Stomach (tissue), 9 donors: Measurements from ENCODE around the gene ZNF69. TPM values are rescaled to one million over a fixed set of nuclear protein-coding genes. Genes with fewer than 3 reads are reported as not detected.
"Not testable (repeated sequence)": the region's sequence is repeated elsewhere in the genome, so short reads cannot be mapped to it uniquely, and the experiment has no call there.

Source experiments
- DNase-seq, 2 donors: peaks; one replicate each; pipeline versions ENCODE4 v3.0.0 to v3.0.0-alpha.2; 2013 to 2019
- H3K27ac ChIP-seq, 5 donors: fragments of 200-600 bp in 4 of 5; sonication (generic) in 4 of 5; one replicate each; pipeline ENCODE4 v1.5.1; 2013 to 2019; ENCODE audit warnings: mild to moderate bottlenecking in 1 of 5, moderate library complexity in 1 of 5
- H3K27me3 ChIP-seq, 3 donors: fragments of 200-600 bp; sonication (generic); one replicate each; pipeline ENCODE4 v1.5.1; 2017 to 2019; ENCODE audit warnings: mixed run types in 1 of 3
- H3K36me3 ChIP-seq, 4 donors: fragments of 200-600 bp; sonication (generic); 1 replicate in 3 of 4; 2 replicates in 1 of 4; pipeline ENCODE4 v1.5.1; 2016 to 2019
- H3K4me1 ChIP-seq, 4 donors: fragments of 200-600 bp; sonication (generic); one replicate each; pipeline ENCODE4 v1.5.1; 2016 to 2019
- H3K4me3 ChIP-seq, 4 donors: fragments of 200-600 bp; sonication (generic) in 3 of 4; one replicate each; pipeline ENCODE4 v1.5.1; 2016 to 2019; ENCODE audit warnings: mild to moderate bottlenecking in 1 of 4
- H3K9me3 ChIP-seq, 4 donors: fragments of 200-600 bp; sonication (generic); one replicate each; pipeline ENCODE4 v1.5.1; 2016 to 2019
- CTCF ChIP-seq, 7 experiments: fragments of 450-650 bp in 4 of 7; fragments of 200-600 bp in 3 of 7; sonication (generic) in 3 of 7; IDR thresholded peaks; one replicate each; pipeline ENCODE4 v1.5.1; 2016 to 2019; ENCODE audit warnings: antibody characterized with exemption in 7 of 7, control low read depth in 2 of 7, mild to moderate bottlenecking in 1 of 7
- EP300 ChIP-seq: sonication (generic); formaldehyde crosslinking; IDR thresholded peaks from one replicate; pipeline ENCODE4 v1.6.1; 2017; ENCODE audit warnings: antibody characterized with exemption
- POLR2A ChIP-seq, 4 donors: fragments of 450-650 bp; IDR thresholded peaks; one replicate each; pipeline ENCODE4 v1.6.1; 2016; ENCODE audit warnings: antibody characterized with exemption in 4 of 4, control low read depth in 2 of 4, mild to moderate bottlenecking in 1 of 4, moderate library complexity in 1 of 4
- POLR2AphosphoS5 ChIP-seq, 3 donors: sonication (generic); formaldehyde crosslinking; IDR thresholded peaks; one replicate each; pipeline ENCODE4 v1.6.1; 2016; ENCODE audit warnings: antibody characterized with exemption in 3 of 3
- whole genome bisulfite sequencing, 5 donors: extraction: QIAGEN DNeasy Blood & Tissue Kit in 3 of 5; methylation state at CpG; one replicate each; pipeline versions ENCODE4 v1.1.5 to v1.1.7; 2013 to 2018; 5-methylcytosine and 5-hydroxymethylcytosine counted together
- intact Hi-C: fragments of 100-400 bp; cut with DNase I; formaldehyde crosslinking; loops from one replicate; pipeline ENCODE4 v1.15.1; 2023; ENCODE audit warnings: low total_unique reads
- polyA plus RNA-seq, 3 donors: library from polyadenylated mRNA; stranded (reverse); fragments of 200-250 nt; gene quantifications; one replicate each; pipeline ENCODE4 v1.2.3, GENCODE V29; 2013
- total RNA-seq, 5 donors: library from RNA; depleted of rRNA; stranded (reverse); fragments of >200 nt; gene quantifications; one replicate each; pipeline versions ENCODE4 v1.1.0 to v1.2.3, GENCODE V29; 2014 to 2016
- donor health status: healthy with polysubstance abuse.
- donor health status: Bipolar disorder and iron deficiency.
- donor health status: healthy.

Gene ZNF69
- total and polyA plus RNA-seq, 8 donors = 5.1 to 51.8 (median 18.0) TPM

GRCh38 chr19:11905928-11906327 is 18.3 kb downstream of the ZNF69 start:
- 93 to 100% (median 94%) methylated on average over 3 of the region's 3 CpGs for WGBS, 5 donors
- Histone ChIP-seq H3K9me3 (peaks cover 57 to 97% (median 85%) of the 10 kb centered on the region in 4 donors), H3K27ac (no peak overlapping the region), H3K36me3 (peaks cover 36 to 57% (median 55%) of the 10 kb centered on the region in 4 donors), H3K4me1 (no peaks in the 10 kb centered on the region), H3K4me3 (no peak overlapping the region), H3K27me3 (no peaks in the 10 kb centered on the region)
- TF ChIP-seq EP300 = no peak
- no peak for TF ChIP-seq CTCF (IDR thresholded peaks at IDR 0.05)
- no peak for TF ChIP-seq POLR2A (IDR thresholded peaks at IDR 0.05)
- TF ChIP-seq POLR2AphosphoS5 (IDR thresholded peaks at IDR 0.05) = no peak
- no peak for DNase-seq
- intact Hi-C loops = no loop called here

GRCh38 chr19:11911937-11912336 is 24.4 kb downstream of the ZNF69 start:
- H3K9me3 ChIP-seq = peaks cover 56 to 87% (median 73%) of the 10 kb centered on the region in 4 donors
- WGBS, 5 donors = 83 to 100% (median 92%) methylated on average over 1 of the region's 1 CpG
- H3K4me1 ChIP-seq, intact Hi-C loops, H3K27ac ChIP-seq, DNase-seq, H3K27me3 ChIP-seq, H3K4me3 ChIP-seq: not testable (repeated sequence)
- peaks cover 0 to 25% (median 10%) of the 10 kb centered on the region in 4 donors for H3K36me3 ChIP-seq

- Histone ChIP-seq H3K9me3 (peaks cover 38 to 61% (median 52%) of the 10 kb centered on the region in 4 donors), H3K36me3 (peaks cover 0 to 25% (median 10%) of the 10 kb centered on the region in 4 donors)
- H3K4me1 ChIP-seq, DNase-seq, H3K27ac ChIP-seq, H3K27me3 ChIP-seq, intact Hi-C loops, H3K4me3 ChIP-seq: not testable (repeated sequence)
- 79 to 92% (median 83%) methylated on average over 4 of the region's 4 CpGs for WGBS, 5 donors
Observed at GRCh38 chr19:11914417-11915051, 27.0 kb downstream of the ZNF69 start.

GRCh38 chr19:11921852-11922495 is 34.4 kb downstream of the ZNF69 start:
- WGBS, 5 donors = 16 to 30% (median 21%) methylated on average over 6 of the region's 6 CpGs
- TF ChIP-seq CTCF (IDR thresholded peaks at IDR 0.05) (no peak), POLR2AphosphoS5 (IDR thresholded peaks at IDR 0.05) (peak; percentile 11 to 22 (median 21))
- Histone ChIP-seq H3K4me3 (no peak overlapping the region), H3K4me1 (peaks cover 13 to 51% (median 34%) of the 10 kb centered on the region in 4 donors), H3K9me3 (peaks cover 0 to 4% (median 0%) of the 10 kb centered on the region in 4 donors), H3K27ac (no peak overlapping the region), H3K36me3 (no peaks in the 10 kb centered on the region), H3K27me3 (no peaks in the 10 kb centered on the region)
- intact Hi-C loops = loop anchor here (10.0 kb wide), 1 partner anchor 63 kb away; no protein-coding TSS in a partner anchor
- peak; percentile 30 to 62 for DNase-seq

GRCh38 chr19:11924886-11925650 is 37.5 kb downstream of the ZNF69 start, which contains the start of gene ZNF700:
Gene ZNF700, plus strand, starts transcription at chr19:11925107. Its CDS starts 104 bp downstream, at chr19:11925211.
- peak within 1 kb of the TSS; percentile 68 to 94 (median 80) for H3K4me3 ChIP-seq
- TF ChIP-seq EP300 (no peak), POLR2A (IDR thresholded peaks at IDR 0.05) (peak in 1 of 4 donors; percentile 34), CTCF (IDR thresholded peaks at IDR 0.05) (no peak), POLR2AphosphoS5 (IDR thresholded peaks at IDR 0.05) (peak; percentile 27 to 89 (median 85))
- H3K27ac ChIP-seq = peak within 1 kb of the TSS; percentile 94 to 99 (median 97)
- no peaks in the 10 kb centered on the region for H3K27me3 ChIP-seq
- 0% methylated on average over 25 to 53 of the region's 53 CpGs for WGBS, 5 donors
- no peaks in the 10 kb centered on the region for H3K9me3 ChIP-seq
- intact Hi-C loops = loop anchor here (10.0 kb wide), 1 partner anchor 60 kb away; no protein-coding TSS in a partner anchor
- peak; percentile 98 for DNase-seq
- H3K36me3 ChIP-seq = no peaks in the 10 kb centered on the region
- peaks cover 14 to 63% (median 37%) of the 10 kb centered on the region in 4 donors for H3K4me1 ChIP-seq

GRCh38 chr19:11925651-11926187 is 38.1 kb downstream of the ZNF69 start:
- not testable (repeated sequence) for H3K36me3 ChIP-seq, H3K27me3 ChIP-seq, H3K9me3 ChIP-seq
- Histone ChIP-seq H3K4me3 (peak overlapping the region; percentile 68 to 94 (median 80)), H3K4me1 (peaks cover 14 to 63% (median 37%) of the 10 kb centered on the region in 4 donors), H3K27ac (peak overlapping the region; percentile 94 to 99 (median 97))
- 3 to 5% (median 5%) methylated on average over 10 of the region's 10 CpGs for WGBS, 5 donors
- peak in 1 of 2 donors; percentile 12 for DNase-seq
- intact Hi-C loops = loop anchor here (10.0 kb wide), 1 partner anchor 59 kb away; no protein-coding TSS in a partner anchor
